Measurements from ENCODE around the gene COCH.

DNA sequence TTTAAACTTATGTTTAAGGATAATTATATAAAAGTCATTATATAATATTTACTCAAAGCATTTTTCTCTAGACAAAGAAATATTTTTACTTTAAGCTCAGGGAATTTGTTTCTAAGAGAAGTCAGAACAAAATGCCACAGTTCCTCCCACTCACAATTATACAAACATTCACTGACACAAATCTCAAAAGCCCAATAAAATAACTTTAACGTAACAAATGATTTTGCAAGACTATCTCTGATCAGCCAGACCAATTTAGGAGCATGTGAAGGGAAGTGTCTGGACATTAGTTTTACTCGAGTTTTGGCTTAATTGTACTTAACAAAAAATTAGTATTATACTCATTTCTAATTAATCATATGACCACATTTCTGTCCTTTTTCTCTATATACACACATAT lies 41.2 kb downstream of the COCH start:
- TF ChIP-seq POLR2A (IDR thresholded peaks at IDR 0.05; ENCODE audit: low read length) (no peak), GATA1 (IDR thresholded peaks at IDR 0.05; ENCODE audit: low read depth, low read length) (no peak)

Measured in erythroblast (primary cell).